Chondrocyte (in vitro differentiated cells): ENCODE data around the gene MACROD2. TPM values are rescaled to one million over a fixed set of nuclear protein-coding genes. Genes with fewer than 3 reads are reported as not detected.

Experiments used
- DNase-seq: peaks from one replicate; pipeline ENCODE4 v3.0.0; 2021; ENCODE audit warnings: mixed read lengths, low spot score
- H3K27ac Mint-ChIP-seq: one replicate; pipeline ENCODE4 v1.8.0; 2021; ENCODE audit warnings: mild to moderate bottlenecking, moderate library complexity, mixed read lengths; ENCODE audit not compliant: unreplicated experiment
- H3K27me3 Mint-ChIP-seq: 2 replicates; pipeline ENCODE4 v1.8.0; 2021; ENCODE audit warnings: low read depth, mixed read lengths
- H3K36me3 Mint-ChIP-seq: 2 replicates; pipeline ENCODE4 v1.8.0; 2021; ENCODE audit warnings: low read depth, mixed read lengths
- H3K4me1 Mint-ChIP-seq: 2 replicates; pipeline ENCODE4 v1.8.0; 2021; ENCODE audit warnings: low read depth, mild to moderate bottlenecking, mixed read lengths
- H3K4me3 Mint-ChIP-seq: one replicate; pipeline ENCODE4 v1.8.0; 2021; ENCODE audit warnings: mild to moderate bottlenecking, moderate library complexity, mixed read lengths; ENCODE audit not compliant: unreplicated experiment
- H3K9me3 Mint-ChIP-seq: 2 replicates; pipeline ENCODE4 v1.8.0; 2021; ENCODE audit warnings: low read depth, mixed read lengths
- CTCF ChIP-seq: fragments of 200-600 bp; sonication (generic); IDR thresholded peaks from 2 replicates; pipeline ENCODE4 v1.5.0; 2021; ENCODE audit warnings: antibody characterized with exemption, mild to moderate bottlenecking, moderate library complexity
- total RNA-seq: library from RNA; stranded (reverse); gene quantifications from 3 replicates; pipeline ENCODE4 v1.2.1, GENCODE V29; 2021

Gene MACROD2
- total RNA-seq, 1 donor from 2014 or later = 3.2 TPM

GRCh38 chr20:15922556-15922955 is 1927.2 kb downstream of the MACROD2 start:
- Mint-ChIP-seq H3K9me3 (no peaks in the 10 kb centered on the region), H3K4me1 (no peaks in the 10 kb centered on the region), H3K36me3 (no peaks in the 10 kb centered on the region), H3K27me3 (peaks cover 10% of the 10 kb centered on the region), H3K27ac (no peak overlapping the region), H3K4me3 (no peak overlapping the region)
- TF ChIP-seq CTCF = no peak
- no peak for DNase-seq

- Mint-ChIP-seq H3K36me3 (no peaks in the 10 kb centered on the region), H3K9me3 (no peaks in the 10 kb centered on the region), H3K4me3 (no peak overlapping the region), H3K4me1 (no peaks in the 10 kb centered on the region), H3K27me3 (peaks cover 10% of the 10 kb centered on the region), H3K27ac (no peak overlapping the region)
- no peak for DNase-seq
- TF ChIP-seq CTCF = no peak
These were observed 1927.9 kb downstream of the MACROD2 start for GRCh38 chr20:15923030-15923776.

- DNase-seq = no peak
- H3K27ac Mint-ChIP-seq = no peak overlapping the region
- H3K4me3 Mint-ChIP-seq = no peak overlapping the region
- H3K36me3 Mint-ChIP-seq = no peaks in the 10 kb centered on the region
- H3K9me3 Mint-ChIP-seq = no peaks in the 10 kb centered on the region
- peaks cover 8% of the 10 kb centered on the region for H3K27me3 Mint-ChIP-seq
- no peaks in the 10 kb centered on the region for H3K4me1 Mint-ChIP-seq
- TF ChIP-seq CTCF = no peak
These were observed 1929.2 kb downstream of the MACROD2 start for GRCh38 chr20:15924556-15924955.

GRCh38 chr20:15925376-15925775 is 1930.1 kb downstream of the MACROD2 start:
- H3K27ac Mint-ChIP-seq = no peak overlapping the region
- TF ChIP-seq CTCF = no peak

GRCh38 chr20:15927893-15928650 is 1932.8 kb downstream of the MACROD2 start:
- peaks cover 4% of the 10 kb centered on the region for H3K4me1 Mint-ChIP-seq
- TF ChIP-seq CTCF = no peak
- DNase-seq = no peak
- H3K4me3 Mint-ChIP-seq = no peak overlapping the region
- no peaks in the 10 kb centered on the region for H3K27me3 Mint-ChIP-seq
- H3K9me3 Mint-ChIP-seq = no peaks in the 10 kb centered on the region
- H3K27ac Mint-ChIP-seq = no peak overlapping the region
- no peaks in the 10 kb centered on the region for H3K36me3 Mint-ChIP-seq

More at GRCh38 chr20:15925376-15925775, 1930.1 kb downstream of the MACROD2 start:
- Mint-ChIP-seq H3K27me3 (peaks cover 8% of the 10 kb centered on the region), H3K36me3 (no peaks in the 10 kb centered on the region), H3K4me3 (no peak overlapping the region), H3K4me1 (peaks cover 4% of the 10 kb centered on the region), H3K9me3 (no peaks in the 10 kb centered on the region)
- DNase-seq = no peak
